Endothelial cell of umbilical vein (primary cell): Measurements from ENCODE around the gene OR4N5.

Source experiments
- EZH2 ChIP-seq: IDR thresholded peaks from 2 replicates; pipeline ENCODE4 v1.6.1; 2012; ENCODE audit warnings: borderline replicate concordance, low read depth, mild to moderate bottlenecking, moderate library complexity, low read length, inconsistent platforms; ENCODE audit not compliant: severe bottlenecking
- JUN ChIP-seq: IDR thresholded peaks from 2 replicates; pipeline ENCODE4 v1.6.1; 2011; ENCODE audit warnings: borderline replicate concordance, low read depth; ENCODE audit not compliant: insufficient read length, insufficient read depth
- MYC ChIP-seq: IDR thresholded peaks from one replicate; pipeline ENCODE4 v1.6.1; 2011; ENCODE audit warnings: mild to moderate bottlenecking, low read depth, low read length
- POLR2A ChIP-seq: IDR thresholded peaks from 2 replicates; pipeline ENCODE4 v1.6.1; 2012; ENCODE audit warnings: low read depth, mild to moderate bottlenecking, control low read depth, low read length
- POLR2AphosphoS5 ChIP-seq: IDR thresholded peaks from 2 replicates; pipeline ENCODE4 v1.6.1; 2012; ENCODE audit warnings: low read depth, mild to moderate bottlenecking, control low read depth, low read length, moderate library complexity; ENCODE audit not compliant: insufficient read depth
- TF ChIP-seq, protein P1 (sequence below), 2 donors: IDR thresholded peaks; 1 replicate in 1 of 2; 2 replicates in 1 of 2; pipeline ENCODE4 v1.5.1; 2011; ENCODE audit warnings: low read length in 2 of 2, mild to moderate bottlenecking in 2 of 2, moderate library complexity in 2 of 2, control low read depth in 1 of 2, inconsistent platforms in 1 of 2, low read depth in 1 of 2; ENCODE audit not compliant: insufficient read depth in 1 of 2; ENCODE audit errors: extremely low read depth in 1 of 2

DNA sequence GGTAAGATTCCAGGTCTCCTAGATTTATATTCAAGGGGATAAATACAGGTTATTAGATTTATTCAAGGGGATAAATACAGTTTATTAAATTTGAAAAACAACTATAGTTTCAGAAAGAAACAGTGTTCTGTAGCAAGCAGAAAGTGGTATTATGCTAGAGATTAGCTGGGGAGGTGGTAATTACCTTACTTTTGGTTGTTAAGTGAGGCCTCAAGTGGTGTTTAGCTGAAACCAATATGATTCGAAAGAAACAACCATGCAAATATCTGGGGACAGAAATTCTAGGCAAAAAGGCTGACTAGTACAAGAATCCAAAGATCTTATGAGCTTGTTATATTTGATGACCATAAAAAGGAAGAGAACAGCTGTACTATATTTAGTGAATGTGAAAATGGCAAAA, 6.2 kb downstream of the OR4N5 start:
- TF ChIP-seq, protein P1, sequence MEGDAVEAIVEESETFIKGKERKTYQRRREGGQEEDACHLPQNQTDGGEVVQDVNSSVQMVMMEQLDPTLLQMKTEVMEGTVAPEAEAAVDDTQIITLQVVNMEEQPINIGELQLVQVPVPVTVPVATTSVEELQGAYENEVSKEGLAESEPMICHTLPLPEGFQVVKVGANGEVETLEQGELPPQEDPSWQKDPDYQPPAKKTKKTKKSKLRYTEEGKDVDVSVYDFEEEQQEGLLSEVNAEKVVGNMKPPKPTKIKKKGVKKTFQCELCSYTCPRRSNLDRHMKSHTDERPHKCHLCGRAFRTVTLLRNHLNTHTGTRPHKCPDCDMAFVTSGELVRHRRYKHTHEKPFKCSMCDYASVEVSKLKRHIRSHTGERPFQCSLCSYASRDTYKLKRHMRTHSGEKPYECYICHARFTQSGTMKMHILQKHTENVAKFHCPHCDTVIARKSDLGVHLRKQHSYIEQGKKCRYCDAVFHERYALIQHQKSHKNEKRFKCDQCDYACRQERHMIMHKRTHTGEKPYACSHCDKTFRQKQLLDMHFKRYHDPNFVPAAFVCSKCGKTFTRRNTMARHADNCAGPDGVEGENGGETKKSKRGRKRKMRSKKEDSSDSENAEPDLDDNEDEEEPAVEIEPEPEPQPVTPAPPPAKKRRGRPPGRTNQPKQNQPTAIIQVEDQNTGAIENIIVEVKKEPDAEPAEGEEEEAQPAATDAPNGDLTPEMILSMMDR (IDR thresholded peaks at IDR 0.05; ENCODE audit: extremely low read depth in 1 of 2, insufficient read depth in 1 of 2, low read depth in 1 of 2, low read length in 2 of 2), result no peak
- no peak for TF ChIP-seq POLR2A
- TF ChIP-seq MYC, result no peak
- no peak for TF ChIP-seq EZH2
- TF ChIP-seq POLR2AphosphoS5, result no peak
- no peak for TF ChIP-seq JUN
